ENCODE results near the gene L3HYPDH.

GRCh38 chr14:59503256-59503655 lies 19.0 kb upstream of the L3HYPDH start:
- no peak for TF ChIP-seq CTCF (IDR thresholded peaks at IDR 0.05; ENCODE audit: extremely low read depth in 1 of 2, insufficient read depth in 1 of 2, low read depth in 1 of 2, low read length in 2 of 2)
- no peak for TF ChIP-seq POLR2A (IDR thresholded peaks at IDR 0.05; ENCODE audit: low read depth, low read length)
- TF ChIP-seq FOS (IDR thresholded peaks at IDR 0.05; ENCODE audit: borderline replicate concordance, insufficient read depth, low read length), result no peak
- no peak for TF ChIP-seq EZH2 (IDR thresholded peaks at IDR 0.05; ENCODE audit: borderline replicate concordance, low read depth, low read length, severe bottlenecking)
- TF ChIP-seq POLR2AphosphoS5 (IDR thresholded peaks at IDR 0.05; ENCODE audit: insufficient read depth, low read depth, low read length), result no peak

Measured in endothelial cell of umbilical vein (primary cell).